Measurements from ENCODE around the gene BCAN.

The BCAN gene

GRCh38 chr1:156663178-156663577 lies 21.3 kb downstream of the BCAN start:
- peak; percentile 59 for DNase-seq

- DNase-seq, result peak; percentile 52
Observed at GRCh38 chr1:156664046-156664766, 22.3 kb downstream of the BCAN start.

- DNase-seq, result no peak
Observed at GRCh38 chr1:156664767-156665411, 23.0 kb downstream of the BCAN start.

GRCh38 chr1:156665539-156665938 lies 23.6 kb downstream of the BCAN start:
- no peak for DNase-seq

- DNase-seq, result no peak
Observed at GRCh38 chr1:156666862-156667609, 25.1 kb downstream of the BCAN start.

GRCh38 chr1:156667610-156667967 lies 25.7 kb downstream of the BCAN start:
- peak; percentile 55 for DNase-seq

GRCh38 chr1:156667968-156668709 lies 26.2 kb downstream of the BCAN start:
- no peak for DNase-seq

- no peak for DNase-seq
Observed at GRCh38 chr1:156668801-156669637, 27.1 kb downstream of the BCAN start.

- no peak for DNase-seq
Observed at GRCh38 chr1:156669794-156670193, 27.9 kb downstream of the BCAN start.

- no peak for DNase-seq
Observed at GRCh38 chr1:156670359-156670758, 28.4 kb downstream of the BCAN start.

- DNase-seq, result no peak
Observed at GRCh38 chr1:156670791-156671190, 28.9 kb downstream of the BCAN start.

- DNase-seq, result no peak
Observed at GRCh38 chr1:156671804-156672203, 29.9 kb downstream of the BCAN start.

GRCh38 chr1:156673387-156674121 lies 31.6 kb downstream of the BCAN start:
- DNase-seq, result no peak

GRCh38 chr1:156675210-156676113 lies 33.5 kb downstream of the BCAN start:
- peak; percentile 68 for DNase-seq

GRCh38 chr1:156676114-156676819 lies 34.4 kb downstream of the BCAN start:
- no peak for DNase-seq

GRCh38 chr1:156676820-156677615 lies 35.1 kb downstream of the BCAN start, which contains the start of gene NES:
Gene NES, minus strand, starts transcription at chr1:156677407. Its CDS starts 143 bp downstream, at chr1:156677264.
- peak; percentile 40 for DNase-seq

GRCh38 chr1:156677616-156678596 lies 36.0 kb downstream of the BCAN start:
- peak; percentile 86 for DNase-seq

Measured in fibroblast of upper back skin (primary cell).